Stimulated activated CD4-positive, alpha-beta T cell treated with anti-CD3 and anti-CD28 coated beads, TNF-alpha, amount 100 ng/mL, for 24 hours (primary cell): ENCODE results near the gene ATF3.

ENCODE experiments used
- DNase-seq, 3 experiments: peaks; one replicate each; pipeline ENCODE4 v3.0.0-alpha.2; 2020; ENCODE audit warnings: low read depth in 3 of 3

ATF3 gene

GRCh38 chr1:212608959-212609700 lies 569 bp downstream of the ATF3 start:
- peak in 2 of 3 experiments; percentile 29 to 38 for DNase-seq

- peak in 1 of 3 experiments; percentile 5 for DNase-seq
These were observed 1.4 kb downstream of the ATF3 start for GRCh38 chr1:212609701-212610574.

GRCh38 chr1:212610575-212610967 lies 2.0 kb downstream of the ATF3 start:
- DNase-seq = no peak

GRCh38 chr1:212611000-212611948 lies 2.7 kb downstream of the ATF3 start:
- DNase-seq = no peak

GRCh38 chr1:212612041-212612961 lies 3.7 kb downstream of the ATF3 start:
- DNase-seq = no peak

- no peak for DNase-seq
These were observed 5.1 kb downstream of the ATF3 start for GRCh38 chr1:212613440-212614335.

GRCh38 chr1:212614453-212615200 lies 6.1 kb downstream of the ATF3 start:
- DNase-seq = no peak

GRCh38 chr1:212615201-212615470 lies 6.6 kb downstream of the ATF3 start:
- no peak for DNase-seq

GRCh38 chr1:212618466-212619210 lies 10.1 kb downstream of the ATF3 start:
- DNase-seq = no peak

- DNase-seq = no peak
These were observed 11.7 kb downstream of the ATF3 start for GRCh38 chr1:212620293-212620692.

- DNase-seq = no peak
These were observed 12.7 kb downstream of the ATF3 start for GRCh38 chr1:212621043-212621948.

- no peak for DNase-seq
These were observed 13.4 kb downstream of the ATF3 start for GRCh38 chr1:212621949-212622305.

- no peak for DNase-seq
These were observed 13.9 kb downstream of the ATF3 start for GRCh38 chr1:212622467-212622866.

- DNase-seq = no peak
These were observed 14.3 kb downstream of the ATF3 start for GRCh38 chr1:212622906-212623305.

GRCh38 chr1:212623603-212624002 lies 15.0 kb downstream of the ATF3 start:
- no peak for DNase-seq

GRCh38 chr1:212624976-212625501 lies 16.5 kb downstream of the ATF3 start:
- no peak for DNase-seq

- DNase-seq = no peak
These were observed 17.4 kb downstream of the ATF3 start for GRCh38 chr1:212625781-212626450.
